OCI-LY1 (cell line): ENCODE results near the gene PLEKHO2.

Experiments
- H2AFZ ChIP-seq: fragments of 200-600 bp; sonication (generic), shearing (Covaris generic); 2 replicates; pipeline ENCODE4 v1.6.0; 2014; ENCODE audit warnings: antibody characterized with exemption, mild to moderate bottlenecking, low read length
- H3F3A ChIP-seq: fragments of 200-600 bp; sonication (generic), shearing (Covaris generic); 2 replicates; pipeline ENCODE4 v1.6.0; 2014; ENCODE audit warnings: mild to moderate bottlenecking, antibody characterized with exemption, low read length, moderate library complexity; ENCODE audit not compliant: insufficient read depth
- H3K27ac ChIP-seq: fragments of 200-600 bp; sonication (generic); 2 replicates; pipeline ENCODE4 v1.5.1; 2014; ENCODE audit warnings: low read length, mixed run types, mild to moderate bottlenecking, low read depth; ENCODE audit not compliant: poor library complexity, severe bottlenecking
- H3K27me3 ChIP-seq: fragments of 200-600 bp; sonication (generic); 2 replicates; pipeline ENCODE4 v1.6.0; 2014; ENCODE audit warnings: antibody characterized with exemption, mild to moderate bottlenecking, low read length, moderate library complexity; ENCODE audit not compliant: insufficient read depth
- H3K36me3 ChIP-seq: fragments of 200-600 bp; sonication (generic); 2 replicates; pipeline ENCODE4 v1.6.1; 2014; ENCODE audit warnings: mild to moderate bottlenecking, antibody characterized with exemption, low read length, moderate library complexity, mixed read lengths; ENCODE audit not compliant: insufficient read depth
- H3K4me1 ChIP-seq: fragments of 200-600 bp; sonication (generic); 2 replicates; pipeline ENCODE4 v1.5.1; 2014; ENCODE audit warnings: mild to moderate bottlenecking, low read length, moderate library complexity; ENCODE audit not compliant: insufficient read depth, severe bottlenecking
- H3K4me2 ChIP-seq: fragments of 200-600 bp; sonication (generic), shearing (Covaris generic); 2 replicates; pipeline ENCODE4 v1.6.1; 2014; ENCODE audit warnings: low read length
- H3K4me3 ChIP-seq: fragments of 200-600 bp; sonication (generic); 2 replicates; pipeline ENCODE4 v1.5.1; 2014; ENCODE audit warnings: low read length, low read depth, mild to moderate bottlenecking, mixed read lengths; ENCODE audit not compliant: poor library complexity, severe bottlenecking
- H3K79me2 ChIP-seq: fragments of 200-600 bp; shearing (Covaris generic); 2 replicates; pipeline ENCODE4 v1.6.1; 2016; ENCODE audit warnings: mixed run types, low read length, mixed read lengths; ENCODE audit not compliant: insufficient read depth
- H3K9ac ChIP-seq: fragments of 200-600 bp; sonication (generic), shearing (Covaris generic); 2 replicates; pipeline ENCODE4 v1.6.1; 2014; ENCODE audit warnings: mild to moderate bottlenecking, low read length, mixed read lengths
- H3K9me2 ChIP-seq: fragments of 200-600 bp; sonication (generic), shearing (Covaris generic); 2 replicates; pipeline ENCODE4 v1.6.1; 2014; ENCODE audit warnings: low read depth, mild to moderate bottlenecking, low read length, mixed read lengths
- H3K9me3 ChIP-seq: fragments of 200-600 bp; shearing (Covaris generic); 2 replicates; pipeline ENCODE4 v1.6.1; 2014; ENCODE audit warnings: low read length, mixed read lengths
- H4K20me1 ChIP-seq: fragments of 200-600 bp; sonication (generic), shearing (Covaris generic); 2 replicates; pipeline ENCODE4 v1.6.0; 2016; ENCODE audit warnings: mild to moderate bottlenecking, low read length; ENCODE audit not compliant: insufficient read depth
- CTCF ChIP-seq: fragments of 200-600 bp; sonication (generic), shearing (Covaris generic); IDR thresholded peaks from 2 replicates; pipeline ENCODE4 v1.5.1; 2017; ENCODE audit warnings: mild to moderate bottlenecking, antibody characterized with exemption, low read length, moderate library complexity, mixed read lengths
- EZH2 ChIP-seq: fragments of 200-600 bp; sonication (generic), shearing (Covaris generic); IDR thresholded peaks from 2 replicates; pipeline ENCODE4 v1.8.0; 2017; ENCODE audit warnings: borderline replicate concordance, mixed run types, mild to moderate bottlenecking, antibody characterized with exemption, low read length, moderate library complexity, mixed read lengths

PLEKHO2 gene

GRCh38 chr15:64847876-64848716 is 6.4 kb downstream of the PLEKHO2 start:
- Histone ChIP-seq H3K9ac (no peak overlapping the region), H3K27me3 (no peaks in the 10 kb centered on the region), H3K9me3 (no peaks in the 10 kb centered on the region), H3K4me3 (no peak overlapping the region), H2AFZ (no peak overlapping the region), H3K27ac (no peak overlapping the region), H3K4me1 (peaks cover 42% of the 10 kb centered on the region), H3K79me2 (no peaks in the 10 kb centered on the region), H3K36me3 (peaks cover 24% of the 10 kb centered on the region; the same call in 1 of the 2 replicates), H3K4me2 (no peak overlapping the region), H4K20me1 (no peaks in the 10 kb centered on the region), H3K9me2 (no peaks in the 10 kb centered on the region), H3F3A (no peaks in the 10 kb centered on the region)
- TF ChIP-seq EZH2 (no peak), CTCF (no peak)

GRCh38 chr15:64850778-64851502 is 9.2 kb downstream of the PLEKHO2 start:
- no peak overlapping the region for H3K4me2 ChIP-seq

DNA sequence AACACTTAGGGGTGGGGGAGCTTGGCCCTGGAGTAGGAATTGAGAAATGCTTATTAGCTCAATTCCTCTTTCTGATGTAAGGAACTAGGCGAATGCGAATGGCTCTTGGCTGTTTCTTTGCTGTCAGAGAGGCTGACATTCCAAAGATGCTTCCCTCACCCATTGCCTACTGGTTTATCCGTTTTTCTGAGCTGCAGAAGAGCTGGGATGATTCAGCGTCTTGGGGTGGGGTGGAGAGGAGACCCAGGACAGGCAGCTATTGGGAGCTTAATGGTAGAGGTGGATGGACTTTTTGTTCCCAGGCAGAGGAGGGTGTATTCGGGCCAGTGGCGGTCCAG is 9.8 kb downstream of the PLEKHO2 start:
- H3K27ac ChIP-seq: no peak overlapping the region
- no peaks in the 10 kb centered on the region for H3K9me3 ChIP-seq
- no peak for TF ChIP-seq EZH2
- TF ChIP-seq CTCF: no peak
- H3K4me1 ChIP-seq: peaks cover 19% of the 10 kb centered on the region
- H3K4me3 ChIP-seq: no peak overlapping the region
- H3K79me2 ChIP-seq: no peaks in the 10 kb centered on the region
- H3K9me2 ChIP-seq: no peaks in the 10 kb centered on the region
- no peak overlapping the region for H2AFZ ChIP-seq
- no peak overlapping the region for H3K9ac ChIP-seq
- H3K4me2 ChIP-seq: no peak overlapping the region
- no peaks in the 10 kb centered on the region for H4K20me1 ChIP-seq
- H3K36me3 ChIP-seq: peaks cover 34% of the 10 kb centered on the region; the same call in 1 of the 2 replicates
- no peaks in the 10 kb centered on the region for H3K27me3 ChIP-seq
- H3F3A ChIP-seq: no peaks in the 10 kb centered on the region

More at GRCh38 chr15:64850778-64851502, 9.2 kb downstream of the PLEKHO2 start:
- H3K9me2 ChIP-seq: no peaks in the 10 kb centered on the region
- no peak overlapping the region for H3K4me3 ChIP-seq
- no peak overlapping the region for H3K27ac ChIP-seq
- H4K20me1 ChIP-seq: no peaks in the 10 kb centered on the region
- no peaks in the 10 kb centered on the region for H3K79me2 ChIP-seq
- H3K4me1 ChIP-seq: peaks cover 16% of the 10 kb centered on the region
- H3F3A ChIP-seq: no peaks in the 10 kb centered on the region
- no peak overlapping the region for H3K9ac ChIP-seq
- no peaks in the 10 kb centered on the region for H3K27me3 ChIP-seq
- no peaks in the 10 kb centered on the region for H3K9me3 ChIP-seq
- peaks cover 34% of the 10 kb centered on the region; the same call in 1 of the 2 replicates for H3K36me3 ChIP-seq
- TF ChIP-seq EZH2 (no peak), CTCF (no peak)
- H2AFZ ChIP-seq: no peak overlapping the region
